ENCODE results near the gene GAREM1. TPM values are rescaled to one million over a fixed set of nuclear protein-coding genes. Genes with fewer than 3 reads are reported as not detected.

GAREM1 gene
- total and polyA plus RNA-seq, 2 of the 8 experiments (the other 6 are each of a cell fraction or from before 2014, with no cell fraction given) = 3.6 to 9.2 TPM

DNA sequence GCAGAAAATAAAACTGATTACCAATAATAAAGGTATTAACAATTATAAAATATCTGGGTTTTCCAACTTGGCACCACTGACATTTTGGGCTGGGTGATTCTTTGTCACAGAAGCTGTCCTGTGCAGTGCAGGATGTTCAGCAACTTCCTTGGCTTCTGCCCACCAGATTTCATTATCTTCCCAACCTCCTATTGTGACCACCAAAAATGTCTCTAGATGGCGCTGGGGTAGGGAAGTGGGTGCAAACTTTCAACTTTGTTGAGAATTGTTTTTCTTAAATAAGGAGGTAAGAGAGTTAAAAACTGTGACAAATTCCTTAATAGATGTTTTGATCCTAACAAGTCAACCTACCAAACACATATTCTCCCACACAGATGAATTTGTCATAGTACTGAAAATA is 90.1 kb downstream of the GAREM1 start:
- H3K23me2 ChIP-seq (ENCODE audit: low read depth, low read length) = no peaks in the 10 kb centered on the region
- no peaks in the 10 kb centered on the region; the same call in 1 of the 2 replicates for H3K79me1 ChIP-seq (ENCODE audit: low read depth, low read length)
- no peaks in the 10 kb centered on the region for H3K9me3 ChIP-seq (ENCODE audit: insufficient read depth in 2 of 2, low read depth in 1 of 2, low read length in 1 of 2)
- H3K79me2 ChIP-seq (ENCODE audit: control insufficient read depth in 1 of 2, insufficient read depth in 2 of 2, low read length in 2 of 2) = no peaks in the 10 kb centered on the region
- no peaks in the 10 kb centered on the region for H3K27me3 ChIP-seq (replicated peaks in 1 of 4; ENCODE audit: control insufficient read depth in 3 of 4, extremely low read depth in 1 of 4, insufficient read depth in 3 of 4, low read length in 3 of 4)
- H3K9ac ChIP-seq (replicated peaks in 1 of 4; ENCODE audit: extremely low read depth in 1 of 4, low read depth in 3 of 4, low read length in 3 of 4) = no peak overlapping the region
- H3K4me2 ChIP-seq (ENCODE audit: insufficient read depth in 1 of 2, low read depth in 2 of 2, low read length in 2 of 2) = no peak overlapping the region
- WGBS, 2 experiments (ENCODE audit: extremely low coverage in 1 of 2, insufficient coverage in 1 of 2, insufficient read length in 1 of 2, insufficient replicate concordance in 2 of 2, low coverage in 1 of 2, low lambda C conversion rate in 2 of 2, missing lambda C conversion rate in 1 of 2) = 63% methylated on average over 1 of the region's 1 CpG; no CpG with 5 or more reads in 1 of the 2 experiments
- no peak overlapping the region for H3K14ac ChIP-seq (ENCODE audit: insufficient read length)
- H2BK12ac ChIP-seq (ENCODE audit: low read depth, low read length) = no peak overlapping the region
- no peaks in the 10 kb centered on the region for H4K20me1 ChIP-seq (replicated peaks in 1 of 2; ENCODE audit: control insufficient read depth in 1 of 2, insufficient read depth in 2 of 2, low read length in 2 of 2)
- H2AFZ ChIP-seq (ENCODE audit: low read length) = no peak overlapping the region
- H3K4me3 ChIP-seq (ENCODE audit: extremely low read depth in 1 of 4, insufficient read depth in 2 of 4, low read depth in 3 of 4, low read length in 4 of 4) = no peak overlapping the region
- no peak overlapping the region for H3K23ac ChIP-seq (ENCODE audit: insufficient read length)
- no peak overlapping the region for H2AK5ac ChIP-seq (ENCODE audit: low read depth, low read length)
- H2BK120ac ChIP-seq (replicated peaks; ENCODE audit: low read depth, low read length) = no peak overlapping the region
- POLR2A ChIA-PET (ENCODE audit: partially characterized antibody) = interaction anchor here (0.7 kb wide), 1 partner anchor 89 kb away, joined by 5 read pairs; no protein-coding TSS in a partner anchor
- FAIRE-seq = no peak
- H3K4ac ChIP-seq (replicated peaks; ENCODE audit: insufficient read length, low read depth, low read length) = no peak overlapping the region
- H3K27ac ChIP-seq (ENCODE audit: low read depth, low read length) = no peak overlapping the region
- H2BK15ac ChIP-seq (ENCODE audit: low read length) = no peak overlapping the region
- no peak overlapping the region for H3K56ac ChIP-seq (replicated peaks; ENCODE audit: insufficient read length, low read depth, low read length)
- no peak for DNase-seq (ENCODE audit: low read depth in 1 of 2, low spot score in 2 of 2)
- no peak overlapping the region for H4K91ac ChIP-seq (replicated peaks; ENCODE audit: insufficient read length, low read length)
- H3K36me3 ChIP-seq (ENCODE audit: control insufficient read depth in 2 of 4, insufficient read depth in 4 of 4, low read length in 3 of 4) = no peaks in the 10 kb centered on the region
- H4K5ac ChIP-seq (ENCODE audit: insufficient read length, low read depth, low read length) = no peak overlapping the region
- H2BK20ac ChIP-seq (ENCODE audit: low read length) = no peak overlapping the region
- CTCF ChIA-PET (ENCODE audit: partially characterized antibody) = interaction anchor here (0.7 to 1.0 kb wide), 2 partner anchors 57 to 169 kb away, joined by 3 read pairs; no protein-coding TSS in a partner anchor
- H3K18ac ChIP-seq (ENCODE audit: extremely low read depth, low read length) = no peak overlapping the region
- no peak overlapping the region for H2BK5ac ChIP-seq (ENCODE audit: low read depth, low read length)
- H4K8ac ChIP-seq (ENCODE audit: extremely low read depth, insufficient read depth, low read length) = no peak overlapping the region
- no peaks in the 10 kb centered on the region for H3K4me1 ChIP-seq (replicated peaks in 1 of 4; ENCODE audit: control insufficient read depth in 3 of 4, insufficient read depth in 4 of 4, low read length in 3 of 4)
- no peak for TF ChIP-seq POLR2AphosphoS5 (IDR thresholded peaks at IDR 0.05; ENCODE audit: low read depth, low read length)
- TF ChIP-seq CTCF (IDR thresholded peaks at IDR 0.05; ENCODE audit: control extremely low read depth in 1 of 3, insufficient read depth in 1 of 3, low read depth in 1 of 3, low read length in 3 of 3) = peak in 2 of 3 experiments; percentile 15 to 25; a peak in 2 of 4 replicates
- TF ChIP-seq RAD21 (IDR thresholded peaks at IDR 0.05 in 1 of 2, conservative IDR thresholded peaks at IDR 0.05 in 1 of 2; ENCODE audit: low read depth in 2 of 2, low read length in 2 of 2) = peak; percentile 28 to 37; a peak in 3 of 4 replicates

All from H1 (cell line).